ACHN (cell line): Measurements from ENCODE around the gene ATP10A.

Experiments
- DNase-seq: peaks from one replicate; pipeline ENCODE4 v3.0.0-alpha.2; 2015
- in situ Hi-C: cut with HindIII; loops from 2 replicates; pipeline ENCODE4 v1.10.0; 2017; ENCODE audit warnings: low sequenced_read_pairs, low pct_ligation_motif_present, low pct_unique_long_range_greater_than_20kb

The ATP10A gene

GRCh38 chr15:25719101-25719985, 143.8 kb downstream of the ATP10A start:
- in situ Hi-C loops, result no loop called here

GRCh38 chr15:25718597-25718996, 144.5 kb downstream of the ATP10A start:
- DNase-seq, result no peak
- in situ Hi-C loops, result no loop called here

More at GRCh38 chr15:25719101-25719985, 143.8 kb downstream of the ATP10A start:
- DNase-seq, result no peak

GRCh38 chr15:25718169-25718536, 145.0 kb downstream of the ATP10A start:
- DNase-seq, result no peak
- in situ Hi-C loops, result no loop called here

- in situ Hi-C loops, result no loop called here
- no peak for DNase-seq
These were observed 145.5 kb downstream of the ATP10A start for GRCh38 chr15:25717457-25718168.

GRCh38 chr15:25717127-25717456, 146.0 kb downstream of the ATP10A start:
- no peak for DNase-seq
- in situ Hi-C loops, result no loop called here

- no peak for DNase-seq
- in situ Hi-C loops, result no loop called here
These were observed 146.6 kb downstream of the ATP10A start for GRCh38 chr15:25716414-25717126.

- in situ Hi-C loops, result no loop called here
- DNase-seq, result no peak
These were observed 147.4 kb downstream of the ATP10A start for GRCh38 chr15:25715536-25716413.

GRCh38 chr15:25714538-25714840, 148.6 kb downstream of the ATP10A start:
- no peak for DNase-seq
- in situ Hi-C loops, result no loop called here

- DNase-seq, result no peak
- in situ Hi-C loops, result no loop called here
These were observed 149.2 kb downstream of the ATP10A start for GRCh38 chr15:25713736-25714537.

- no peak for DNase-seq
- in situ Hi-C loops, result no loop called here
These were observed 150.2 kb downstream of the ATP10A start for GRCh38 chr15:25712961-25713355.

GRCh38 chr15:25712192-25712960, 150.8 kb downstream of the ATP10A start:
- in situ Hi-C loops, result no loop called here
- no peak for DNase-seq

GRCh38 chr15:25711691-25712090, 151.4 kb downstream of the ATP10A start:
- in situ Hi-C loops, result no loop called here
- DNase-seq, result no peak

- DNase-seq, result no peak
- in situ Hi-C loops, result no loop called here
These were observed 152.0 kb downstream of the ATP10A start for GRCh38 chr15:25711164-25711563.

GRCh38 chr15:25710184-25710583, 152.9 kb downstream of the ATP10A start:
- in situ Hi-C loops, result no loop called here
- peak; percentile 42 for DNase-seq

- DNase-seq, result no peak
- in situ Hi-C loops, result no loop called here
These were observed 153.5 kb downstream of the ATP10A start for GRCh38 chr15:25709437-25710159.

GRCh38 chr15:25708391-25708790, 154.7 kb downstream of the ATP10A start:
- no peak for DNase-seq
- in situ Hi-C loops, result no loop called here
